Dedifferentiated amniotic fluid mesenchymal stem cell (primary cell): Measurements from ENCODE around the gene NEU2.
"Not testable (repeated sequence)": the region's sequence is repeated elsewhere in the genome, so short reads cannot be mapped to it uniquely, and the experiment has no call there.

Experiments
- DNase-seq: peaks from one replicate; pipeline ENCODE4 v3.0.0-alpha.2; 2016; ENCODE audit errors: extremely low spot score

NEU2 gene

DNA sequence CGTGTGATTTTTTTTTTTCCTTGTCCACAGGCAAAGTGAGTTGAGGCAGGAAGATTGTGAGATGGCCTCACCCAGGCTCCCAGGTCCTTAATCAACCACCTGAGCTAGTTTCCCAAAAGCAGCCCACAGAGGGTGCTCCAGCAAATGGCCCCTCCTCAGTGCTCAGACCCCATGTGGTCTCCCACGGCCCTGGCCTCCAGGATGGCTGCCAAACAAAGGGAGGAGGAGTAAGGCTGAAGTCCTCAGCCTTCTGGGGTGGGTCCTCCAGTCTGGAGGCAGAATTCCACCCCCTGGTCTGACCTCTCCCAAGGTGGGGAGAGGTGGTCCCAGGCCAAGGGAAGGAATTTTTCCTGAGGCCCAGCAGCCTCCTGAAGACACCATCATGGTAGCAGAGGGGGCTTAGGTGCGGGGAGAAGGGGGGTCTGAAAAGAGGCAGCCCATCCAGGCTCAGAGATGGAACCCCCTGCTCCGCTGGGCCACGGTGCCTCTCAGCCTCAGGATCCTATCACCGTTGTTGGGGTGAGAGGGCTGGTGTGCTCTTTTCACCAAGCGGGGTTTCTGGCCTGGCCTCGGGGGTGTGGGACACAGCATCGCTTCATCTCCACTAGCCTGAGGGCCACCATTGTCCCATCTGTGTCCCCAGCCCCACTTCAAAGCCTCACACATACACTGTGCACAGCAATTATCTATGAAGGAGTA is 21.8 kb upstream of the NEU2 start:
- no peak for DNase-seq

DNA sequence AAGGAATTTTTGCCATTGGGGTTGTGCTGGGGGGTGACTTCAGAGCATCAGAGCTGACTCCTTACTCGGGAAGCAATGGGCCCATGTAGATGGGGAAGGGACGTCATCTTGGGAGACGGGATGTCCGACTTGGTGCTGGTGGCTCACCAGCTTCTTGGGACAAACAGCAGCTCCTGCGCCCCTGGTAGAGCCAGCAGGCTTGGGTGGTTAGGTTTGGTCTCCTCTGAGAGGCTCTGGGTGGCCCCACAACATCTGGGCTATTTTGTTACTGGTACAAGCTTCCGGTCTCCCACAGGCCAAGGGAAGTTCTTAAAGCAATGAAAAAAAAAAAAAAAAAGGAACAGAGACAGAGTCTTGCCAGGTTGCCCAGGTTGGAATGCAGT is 21.2 kb upstream of the NEU2 start:
- DNase-seq: no peak

DNA sequence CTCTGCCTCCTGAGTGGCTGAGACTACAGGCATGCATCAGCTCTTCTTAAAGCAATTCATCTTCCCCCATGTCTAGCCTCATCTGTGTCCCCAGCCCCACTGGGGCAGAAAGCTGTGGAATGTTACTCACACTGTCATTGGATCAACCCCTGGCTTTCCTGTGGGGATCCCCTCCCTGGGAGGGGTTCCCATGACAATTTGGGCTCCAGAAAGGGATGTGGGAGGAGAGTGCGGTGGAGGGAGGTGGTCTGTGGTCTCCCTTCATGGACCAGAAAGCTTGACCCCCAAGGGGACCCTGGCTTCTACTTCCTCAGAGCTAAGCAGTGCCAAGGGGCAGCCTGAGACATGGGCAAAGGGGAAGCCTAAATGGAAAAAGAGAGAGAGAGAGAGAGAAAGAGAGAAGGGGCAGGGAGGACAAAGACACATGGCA is 20.8 kb upstream of the NEU2 start:
- DNase-seq: no peak

DNA sequence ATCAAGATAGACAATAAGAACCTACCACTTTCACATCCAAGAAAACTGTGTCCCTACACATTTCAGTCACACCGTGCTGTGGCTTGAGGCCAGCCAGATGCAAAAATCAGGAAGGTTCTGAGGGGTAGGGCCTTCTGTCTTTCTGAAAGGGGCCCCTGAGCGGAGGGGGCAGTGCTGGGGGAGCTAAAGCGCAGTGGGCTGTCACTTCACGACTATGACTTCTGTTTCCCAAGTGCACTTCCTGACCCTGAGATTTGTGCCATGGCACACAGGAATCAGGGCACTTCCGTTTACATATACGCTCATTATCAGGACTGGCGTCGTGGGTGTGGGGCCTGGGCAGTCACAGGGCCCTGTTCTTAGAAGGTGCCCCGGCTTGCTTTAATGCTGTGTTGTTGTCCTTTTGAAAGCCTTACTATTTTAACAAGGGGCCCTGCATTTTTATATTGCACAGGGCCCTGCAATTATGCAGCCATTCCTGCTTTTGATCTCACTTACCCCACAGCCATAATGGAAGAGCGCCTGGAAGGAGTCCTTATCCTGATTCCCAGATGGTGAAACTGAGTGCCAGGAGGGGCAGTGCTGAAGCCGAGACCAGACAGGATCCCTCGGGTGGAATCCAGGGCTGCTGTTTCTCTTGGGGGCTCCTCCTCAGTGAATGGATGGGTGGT is 20.0 kb upstream of the NEU2 start:
- no peak for DNase-seq

DNA sequence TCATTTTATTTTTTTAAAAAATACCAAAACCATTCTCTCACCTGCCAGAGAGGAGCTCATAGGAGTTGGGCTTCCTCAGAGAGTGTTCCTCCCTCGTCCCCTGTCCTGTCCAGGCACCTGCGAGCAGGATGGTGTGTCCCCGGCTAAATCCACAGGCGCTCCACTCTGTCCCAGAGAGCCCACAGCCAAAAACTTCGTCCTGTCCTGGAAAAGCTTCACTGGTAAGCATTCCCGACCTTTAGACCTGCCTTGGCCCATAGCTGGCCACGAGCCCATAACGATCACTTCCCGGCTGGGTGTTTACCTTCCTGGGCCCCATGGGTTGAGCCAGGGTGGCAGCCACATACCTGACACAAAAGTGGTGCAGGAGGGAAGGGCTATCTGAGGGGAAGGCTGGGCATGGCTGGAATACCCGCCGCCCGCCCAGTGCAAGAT is 19.4 kb upstream of the NEU2 start, which contains the start of gene NGEF:
TSS of gene NGEF (minus strand) at position 230 of the 435 bp plus-strand sequence. CDS start 38,366 bp downstream, outside the sequence.
- no peak for DNase-seq

DNA sequence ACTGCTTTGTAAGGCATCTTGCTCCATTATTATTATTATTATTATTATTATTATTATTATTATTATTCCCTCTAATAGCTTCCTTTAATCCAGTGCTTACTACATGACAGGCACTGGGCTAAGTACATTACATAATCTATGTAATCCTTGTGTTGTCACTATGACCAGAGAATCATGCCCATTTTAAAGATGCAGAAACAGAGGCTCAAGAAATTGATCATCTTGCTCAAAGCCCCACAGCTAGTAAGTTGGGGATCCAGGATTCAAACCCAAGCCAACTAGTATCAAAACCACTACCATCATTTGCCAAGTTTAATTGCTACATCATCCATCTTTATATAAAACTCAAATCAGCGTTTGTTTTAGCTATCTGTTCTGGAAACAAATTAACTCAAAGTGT is 18.8 kb upstream of the NEU2 start:
- no peak for DNase-seq

DNA sequence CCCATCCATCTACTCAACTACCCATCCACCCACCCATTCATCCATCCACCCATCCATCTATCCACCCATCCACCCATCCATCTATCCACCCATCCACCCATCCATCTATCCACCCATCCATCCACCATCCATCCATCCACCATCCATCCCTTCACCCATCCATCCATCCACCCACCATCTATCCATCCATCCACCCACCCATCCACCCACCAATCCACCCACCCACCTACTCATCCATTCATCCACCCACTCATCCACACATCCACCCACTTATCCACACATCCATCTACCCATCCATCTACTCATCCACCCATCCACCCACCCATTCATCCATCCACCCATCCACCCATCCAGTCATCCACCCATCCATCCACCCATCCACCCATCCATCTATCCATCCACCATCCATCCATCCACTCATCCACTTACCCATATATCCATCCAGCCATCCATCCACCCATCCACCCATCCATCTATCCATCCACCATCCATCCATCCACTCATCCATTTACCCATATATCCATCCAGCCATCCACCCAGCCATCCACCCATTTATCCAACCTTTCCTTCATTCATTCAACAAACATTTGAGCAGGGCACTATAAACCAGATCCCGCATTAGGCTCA is 17.3 kb upstream of the NEU2 start:
- DNase-seq: no peak

DNA sequence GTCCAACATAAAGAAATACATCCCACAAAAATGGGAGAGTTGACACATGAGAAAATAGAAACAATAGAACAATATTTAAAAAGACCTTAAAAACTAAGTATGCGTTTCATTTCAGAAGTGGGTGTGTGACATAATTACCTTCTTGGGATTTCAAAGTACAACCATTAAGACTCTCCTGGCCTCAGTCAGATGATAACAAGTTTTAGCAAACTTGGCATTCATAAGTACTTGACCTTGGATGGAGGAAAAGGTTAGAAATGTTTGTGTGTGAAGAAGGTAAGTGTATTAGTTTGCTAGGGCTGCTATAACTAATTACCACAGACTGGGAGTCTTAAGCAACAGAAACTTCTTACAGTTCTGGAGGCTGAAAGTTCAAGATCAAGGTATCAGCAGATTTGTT is 14.5 kb upstream of the NEU2 start:
- no peak for DNase-seq

DNA sequence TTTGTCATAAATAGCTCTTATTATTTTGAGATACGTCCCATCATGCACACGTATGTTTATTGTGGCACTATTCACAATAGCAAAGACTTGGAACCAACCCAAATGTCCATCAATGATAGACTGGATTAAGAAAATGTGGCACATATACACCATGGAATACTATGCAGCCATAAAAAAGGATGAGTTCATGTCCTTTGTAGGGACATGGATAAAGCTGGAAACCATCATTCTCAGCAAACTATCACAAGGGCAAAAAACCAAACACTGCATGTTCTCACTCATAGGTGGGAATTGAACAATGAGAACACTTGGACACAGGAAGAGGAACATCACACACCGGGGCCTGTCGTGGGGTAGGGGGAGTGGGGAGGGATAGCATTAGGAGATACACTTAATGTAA is 12.9 kb upstream of the NEU2 start:
- not testable (repeated sequence) for DNase-seq

DNA sequence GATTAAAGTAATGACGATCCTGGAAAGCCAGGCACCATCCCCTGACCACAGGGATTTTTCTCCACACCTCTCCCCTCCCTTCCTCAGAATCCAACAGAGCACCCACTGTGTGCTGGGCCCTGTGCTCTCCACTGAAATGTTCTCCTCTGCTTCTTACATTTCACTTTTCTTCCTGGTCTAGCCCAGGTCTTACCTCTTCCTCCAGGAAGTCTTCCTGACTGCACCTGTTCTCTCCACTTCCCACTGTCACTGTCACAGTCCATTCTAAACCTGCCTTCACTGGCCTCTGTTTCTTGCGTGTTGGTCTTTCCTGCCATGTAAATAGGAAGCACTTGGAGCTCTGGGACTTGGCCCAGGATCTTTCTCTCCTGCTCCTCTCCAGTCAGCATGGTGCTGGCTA is 12.0 kb upstream of the NEU2 start:
- DNase-seq: no peak

DNA sequence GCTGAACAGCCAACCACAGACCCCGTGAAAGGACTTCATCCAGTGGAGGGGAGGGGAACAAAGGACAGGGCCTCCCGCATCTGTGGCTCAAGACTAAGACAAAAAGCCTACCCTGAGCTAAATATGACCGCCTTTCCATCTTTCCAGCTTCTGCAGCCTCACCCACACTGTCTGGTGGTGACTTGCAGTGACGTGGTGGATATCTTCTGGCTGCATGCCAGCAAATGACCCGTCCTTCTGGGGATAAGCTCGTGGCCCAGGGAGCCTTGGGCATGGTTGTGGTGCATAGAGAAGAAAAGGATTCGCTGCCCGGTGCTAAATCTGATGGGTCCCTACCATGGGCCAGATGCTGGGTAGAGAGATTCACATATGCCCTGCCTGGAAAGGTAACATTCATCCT is 10.7 kb upstream of the NEU2 start:
- DNase-seq: no peak

DNA sequence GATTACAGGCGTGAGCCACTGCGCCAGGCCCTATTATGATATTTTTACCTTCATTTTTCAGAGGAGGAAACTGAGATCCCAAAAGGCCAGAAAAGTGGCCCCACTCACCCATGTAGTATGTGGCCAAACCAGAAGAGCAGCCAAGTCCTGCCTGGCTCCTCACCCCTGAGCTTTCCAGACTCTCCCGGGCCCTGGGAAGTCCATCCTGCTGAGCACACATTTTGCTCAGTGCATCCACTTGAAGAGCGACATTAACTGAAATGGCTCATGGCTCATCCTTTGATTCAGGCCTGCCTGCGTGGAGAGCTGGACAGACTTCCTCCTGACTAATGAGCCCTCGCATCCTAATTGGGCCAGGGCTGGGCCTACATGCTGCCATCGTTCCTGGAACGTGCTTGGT is 9.9 kb upstream of the NEU2 start:
- no peak for DNase-seq

DNA sequence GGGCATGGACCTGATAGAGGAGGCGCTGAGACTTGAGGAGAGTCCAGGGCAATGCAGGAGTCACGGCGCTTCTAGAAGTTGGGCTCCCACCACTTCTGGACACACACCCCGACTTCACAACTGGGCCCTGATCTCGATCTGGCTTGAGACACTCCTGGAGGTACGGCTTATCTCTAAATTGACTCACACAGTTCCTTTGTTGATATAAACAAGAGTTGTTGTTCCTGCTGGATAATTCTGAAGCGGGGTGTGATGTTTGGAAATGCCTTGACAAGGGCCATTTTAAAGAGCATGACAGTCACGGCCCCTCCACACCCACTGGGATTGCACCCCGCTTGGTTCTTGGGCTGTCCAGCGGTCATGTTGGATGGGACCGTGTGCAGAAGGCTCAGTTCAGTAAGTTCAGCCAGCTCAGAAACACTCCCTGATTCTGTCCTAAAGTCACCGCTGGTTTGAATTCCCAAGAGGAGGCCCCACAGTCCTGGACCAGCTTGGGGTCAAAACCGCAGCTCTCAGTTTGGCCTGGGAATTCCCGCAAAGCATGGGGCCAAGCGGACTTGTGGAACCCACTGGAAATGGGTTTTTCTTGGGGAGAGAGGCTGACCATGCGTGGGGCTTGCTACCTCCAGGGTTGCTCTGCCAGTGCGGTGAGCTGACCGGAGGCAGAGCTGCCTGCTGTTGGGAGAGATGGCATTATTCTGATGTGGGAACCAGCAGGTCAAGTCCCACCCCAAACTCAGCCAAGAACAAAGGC is 9.3 kb upstream of the NEU2 start:
- no peak for DNase-seq

DNA sequence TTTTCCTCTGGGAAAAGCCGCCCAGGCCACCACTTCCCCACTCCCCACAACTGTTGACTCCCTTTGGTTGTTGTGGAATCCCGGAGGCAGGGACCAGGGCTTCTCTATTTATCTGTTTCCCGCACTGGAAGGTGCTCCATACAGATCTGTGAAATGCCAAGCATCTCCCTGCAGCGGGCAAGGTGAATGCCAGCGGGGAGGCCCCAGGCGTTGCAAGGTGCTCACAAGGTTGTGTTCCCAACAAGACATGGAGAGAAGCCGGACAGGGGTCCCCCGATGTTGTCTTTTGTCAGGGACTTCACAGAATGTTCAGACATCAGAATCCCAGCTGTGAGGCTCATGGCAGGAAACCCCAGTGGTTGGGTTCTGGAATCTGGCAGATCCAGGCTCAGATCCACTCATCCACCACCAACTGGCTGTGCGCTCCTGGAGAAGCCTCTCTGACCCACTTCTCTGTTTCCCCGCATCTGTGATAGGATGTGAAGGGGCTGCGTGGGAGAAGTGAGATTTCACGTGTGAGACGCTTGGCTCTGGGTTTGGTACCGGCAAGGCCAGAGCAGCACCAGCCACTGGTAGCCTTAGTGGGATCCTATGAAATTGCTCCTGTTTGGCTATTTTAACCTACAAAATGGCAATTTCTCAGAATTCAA is 8.6 kb upstream of the NEU2 start:
- no peak for DNase-seq

DNA sequence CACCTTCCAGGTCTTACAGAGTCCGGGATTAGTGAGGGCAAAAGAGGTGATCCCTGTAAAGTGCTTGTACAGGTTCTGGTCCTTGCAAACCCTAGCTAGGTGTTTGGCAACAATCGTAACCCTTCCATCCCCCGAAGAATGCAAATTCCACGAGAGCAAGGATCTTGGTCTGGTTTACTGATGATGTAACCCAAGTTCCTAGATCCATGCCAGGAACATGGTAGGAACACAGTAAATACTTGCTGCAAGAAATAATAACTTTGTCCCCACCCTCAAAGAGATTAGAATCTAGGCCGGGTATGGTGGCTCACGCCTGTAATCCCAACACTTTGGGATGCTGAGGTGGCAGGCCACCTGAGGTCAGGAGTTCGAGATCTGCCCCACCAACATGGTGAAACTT is 6.8 kb upstream of the NEU2 start:
- DNase-seq: no peak

DNA sequence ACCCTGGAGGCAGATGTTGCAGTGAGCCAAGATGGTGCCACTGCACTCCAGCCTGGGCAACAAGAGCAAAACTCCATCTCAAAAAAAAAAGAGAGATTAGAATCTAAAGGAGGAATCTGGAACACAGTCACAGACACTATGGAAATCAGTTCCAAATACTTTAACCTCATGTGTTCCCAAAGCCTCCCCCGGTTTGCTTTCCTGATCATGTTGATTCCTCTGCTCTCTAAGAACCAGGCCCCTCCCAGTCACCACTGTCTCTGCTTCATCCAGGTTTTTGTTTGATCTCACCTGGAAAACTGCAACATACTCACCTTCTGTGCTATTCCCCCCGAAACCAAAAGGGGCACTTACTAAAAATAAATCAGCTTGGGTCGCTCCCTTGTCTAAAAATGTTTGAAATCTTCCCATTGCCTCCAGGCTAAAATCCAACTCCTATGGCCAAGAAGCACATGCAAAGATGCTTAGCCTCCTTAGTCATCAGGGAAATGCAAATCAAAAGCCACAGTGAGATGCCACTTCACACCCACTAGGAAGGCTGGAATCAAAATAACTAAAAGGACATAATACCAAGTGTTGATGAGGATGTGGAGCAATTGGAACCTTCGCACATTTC is 6.2 kb upstream of the NEU2 start:
- peak; percentile 55 for DNase-seq

DNA sequence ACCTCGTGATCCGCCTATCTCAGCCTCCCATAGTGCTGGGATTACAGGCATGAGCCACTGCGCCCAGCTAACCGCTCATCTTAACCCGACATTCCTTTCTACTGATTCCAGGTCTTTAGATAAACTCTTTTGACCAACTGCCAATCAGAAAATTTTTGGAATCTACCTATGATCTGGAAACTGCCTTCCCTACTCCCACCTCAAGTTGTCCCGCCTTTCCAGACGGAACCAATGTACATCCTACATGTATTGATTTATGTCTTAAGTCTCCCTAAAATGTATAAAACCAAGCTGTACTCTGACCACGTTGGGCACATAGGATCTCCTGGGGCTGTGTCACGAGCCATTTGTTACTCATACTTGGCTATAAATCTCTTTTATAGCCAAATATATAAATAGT is 3.2 kb upstream of the NEU2 start:
- DNase-seq: no peak

DNA sequence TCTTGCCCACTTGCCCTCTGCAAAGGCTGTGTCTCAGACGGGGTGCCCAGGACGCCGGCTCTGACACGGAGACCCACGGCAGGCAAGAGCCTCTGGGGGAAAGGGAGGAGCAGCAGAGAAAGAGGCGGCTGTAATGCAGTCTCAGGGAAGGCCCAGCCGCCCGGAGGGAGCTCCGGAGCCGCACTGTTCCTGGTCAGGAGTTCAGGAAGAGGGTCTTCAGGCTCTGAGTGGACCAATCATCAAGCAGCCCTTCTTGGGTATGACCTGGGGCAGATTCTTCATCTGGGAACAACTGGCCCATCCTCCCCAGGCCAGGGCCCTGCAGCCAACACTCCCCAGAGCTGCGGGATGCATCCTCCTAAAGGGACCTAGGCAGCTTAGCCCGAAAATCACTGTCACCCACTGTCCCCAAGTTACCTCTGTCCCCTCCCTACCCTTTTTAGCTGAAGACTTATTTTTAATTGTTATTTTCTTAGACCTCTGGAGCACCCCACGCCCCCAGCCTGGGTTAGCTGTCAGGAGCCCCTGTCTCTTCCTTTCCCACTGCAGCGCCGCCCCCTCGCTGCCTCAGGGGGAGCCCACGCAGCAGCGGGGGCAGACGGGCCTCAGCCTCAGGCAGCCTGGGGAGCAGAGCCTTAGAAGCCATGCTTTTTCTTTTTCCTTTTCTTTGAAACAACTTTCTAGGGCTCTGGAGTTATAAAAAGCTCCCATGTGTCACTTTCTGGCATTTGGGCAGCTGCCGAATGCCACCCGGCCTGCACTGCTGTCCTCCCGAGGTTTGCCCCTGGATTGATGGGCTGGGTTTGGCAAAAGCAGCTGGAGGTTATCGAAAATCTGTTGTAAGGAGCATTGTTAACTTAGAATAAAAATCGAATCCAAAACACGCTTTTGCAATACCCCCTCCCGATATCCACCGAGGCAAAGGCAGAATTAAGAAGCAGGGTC is 644 bp upstream of the NEU2 start:
- no peak for DNase-seq

DNA sequence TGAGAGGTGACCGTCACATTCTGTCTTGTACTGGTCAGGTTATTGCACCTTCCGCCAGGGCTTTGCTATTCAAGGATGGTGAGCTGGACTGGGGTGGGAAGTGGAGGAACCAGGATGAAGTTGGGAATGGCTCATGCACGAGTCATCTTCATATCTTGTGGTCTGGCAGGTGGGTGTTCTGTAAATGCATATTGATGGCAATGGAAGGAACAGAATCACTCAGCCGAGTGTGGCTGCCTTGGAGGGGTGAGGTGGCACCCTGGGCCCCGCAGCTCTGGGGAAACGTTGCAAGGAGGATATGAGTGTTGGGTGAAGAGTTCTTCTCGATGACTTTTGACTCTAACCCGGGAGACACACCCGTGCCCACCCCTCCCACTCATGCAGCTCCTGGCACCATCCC is 1.2 kb downstream of the NEU2 start:
- no peak for DNase-seq
